Osteocyte (in vitro differentiated cells): ENCODE results near the gene METTL2B. TPM values are rescaled to one million over a fixed set of nuclear protein-coding genes. Genes with fewer than 3 reads are reported as not detected.
"Not testable (repeated sequence)": the region's sequence is repeated elsewhere in the genome, so short reads cannot be mapped to it uniquely, and the experiment has no call there.

ENCODE experiments used
- DNase-seq: peaks from one replicate; pipeline ENCODE4 v3.0.0; 2021; ENCODE audit warnings: mixed read lengths; ENCODE audit not compliant: unreplicated experiment; ENCODE audit errors: extremely low spot score
- H3K27ac Mint-ChIP-seq: one replicate; pipeline ENCODE4 v1.8.0; 2021; ENCODE audit warnings: mild to moderate bottlenecking, mixed read lengths; ENCODE audit not compliant: unreplicated experiment
- H3K27me3 Mint-ChIP-seq: one replicate; pipeline ENCODE4 v1.8.0; 2021; ENCODE audit warnings: mixed read lengths; ENCODE audit not compliant: unreplicated experiment
- H3K36me3 Mint-ChIP-seq: one replicate; pipeline ENCODE4 v1.8.0; 2021; ENCODE audit warnings: mixed read lengths; ENCODE audit not compliant: unreplicated experiment
- H3K4me1 Mint-ChIP-seq: one replicate; pipeline ENCODE4 v1.8.0; 2021; ENCODE audit warnings: mixed read lengths; ENCODE audit not compliant: unreplicated experiment
- H3K4me3 Mint-ChIP-seq: one replicate; pipeline ENCODE4 v1.8.0; 2021; ENCODE audit warnings: mild to moderate bottlenecking, moderate library complexity, mixed read lengths; ENCODE audit not compliant: unreplicated experiment
- H3K9me3 Mint-ChIP-seq: one replicate; pipeline ENCODE4 v1.8.0; 2021; ENCODE audit warnings: mixed read lengths; ENCODE audit not compliant: unreplicated experiment
- total RNA-seq: library from RNA; stranded (reverse); gene quantifications from 2 replicates; pipeline ENCODE4 v1.2.1, GENCODE V29; 2021
- TF ChIP-seq, protein P1 (sequence below): fragments of 200-600 bp; sonication (generic); IDR thresholded peaks from 2 replicates; pipeline ENCODE4 v1.5.0; 2021; ENCODE audit warnings: antibody characterized with exemption, mild to moderate bottlenecking, moderate library complexity

METTL2B gene
- total RNA-seq, 1 donor from 2014 or later, result 33.2 TPM

DNA sequence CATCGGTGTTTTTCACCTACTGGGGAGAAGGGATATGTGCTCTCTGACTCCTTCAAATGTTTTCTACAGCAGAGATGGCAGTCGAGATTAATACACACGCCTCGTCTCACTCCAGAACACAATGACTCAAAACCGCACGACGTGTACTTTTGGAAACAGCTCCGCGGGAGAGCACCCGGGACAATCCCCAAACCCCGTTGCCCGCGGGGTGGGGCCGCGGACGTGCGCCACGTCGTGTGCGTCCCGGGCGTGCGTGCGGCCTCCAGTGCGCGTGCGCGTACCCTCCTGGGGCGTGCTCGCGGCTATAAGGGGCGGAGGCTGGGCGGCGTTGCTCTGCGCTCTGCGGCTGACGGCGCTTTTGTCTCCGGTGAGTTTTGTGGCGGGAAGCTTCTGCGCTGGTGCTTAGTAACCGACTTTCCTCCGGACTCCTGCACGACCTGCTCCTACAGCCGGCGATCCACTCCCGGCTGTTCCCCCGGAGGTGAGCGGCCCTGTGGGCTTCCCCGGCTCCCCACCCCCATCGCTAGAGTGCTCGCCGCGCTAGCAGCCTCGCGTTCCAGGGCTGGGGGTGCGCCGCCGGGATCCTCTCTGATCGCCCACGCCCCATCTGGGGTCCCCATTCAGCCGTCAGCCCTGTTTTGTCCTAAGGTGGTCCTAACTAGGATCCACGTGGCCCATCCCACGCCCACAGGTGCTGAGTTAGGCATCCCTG lies 20.8 kb upstream of the METTL2B start, which contains the start of gene HILPDA:
Gene HILPDA (plus strand): TSS at position 336 of the 712 bp plus-strand sequence. CDS start 1,391 bp downstream, outside the sequence.
- DNase-seq, result peak; percentile 96

GRCh38 chr7:128456255-128456725 lies 20.3 kb upstream of the METTL2B start:
- no peak for DNase-seq
- TF ChIP-seq, protein P1, sequence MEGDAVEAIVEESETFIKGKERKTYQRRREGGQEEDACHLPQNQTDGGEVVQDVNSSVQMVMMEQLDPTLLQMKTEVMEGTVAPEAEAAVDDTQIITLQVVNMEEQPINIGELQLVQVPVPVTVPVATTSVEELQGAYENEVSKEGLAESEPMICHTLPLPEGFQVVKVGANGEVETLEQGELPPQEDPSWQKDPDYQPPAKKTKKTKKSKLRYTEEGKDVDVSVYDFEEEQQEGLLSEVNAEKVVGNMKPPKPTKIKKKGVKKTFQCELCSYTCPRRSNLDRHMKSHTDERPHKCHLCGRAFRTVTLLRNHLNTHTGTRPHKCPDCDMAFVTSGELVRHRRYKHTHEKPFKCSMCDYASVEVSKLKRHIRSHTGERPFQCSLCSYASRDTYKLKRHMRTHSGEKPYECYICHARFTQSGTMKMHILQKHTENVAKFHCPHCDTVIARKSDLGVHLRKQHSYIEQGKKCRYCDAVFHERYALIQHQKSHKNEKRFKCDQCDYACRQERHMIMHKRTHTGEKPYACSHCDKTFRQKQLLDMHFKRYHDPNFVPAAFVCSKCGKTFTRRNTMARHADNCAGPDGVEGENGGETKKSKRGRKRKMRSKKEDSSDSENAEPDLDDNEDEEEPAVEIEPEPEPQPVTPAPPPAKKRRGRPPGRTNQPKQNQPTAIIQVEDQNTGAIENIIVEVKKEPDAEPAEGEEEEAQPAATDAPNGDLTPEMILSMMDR, result no peak
- Mint-ChIP-seq H3K9me3 (no peaks in the 10 kb centered on the region), H3K27me3 (peaks cover 16% of the 10 kb centered on the region), H3K4me1 (peaks cover 33% of the 10 kb centered on the region), H3K36me3 (no peaks in the 10 kb centered on the region), H3K4me3 (peak overlapping the region; percentile 90), H3K27ac (peak overlapping the region; percentile 75)

More for the DNA sequence above, 20.8 kb upstream of the METTL2B start, which contains the start of gene HILPDA:
- peaks cover 33% of the 10 kb centered on the region for H3K4me1 Mint-ChIP-seq
- TF ChIP-seq, protein P1, result peak; percentile 11
- no peaks in the 10 kb centered on the region for H3K9me3 Mint-ChIP-seq
- H3K27ac Mint-ChIP-seq, result peak within 1 kb of the TSS; percentile 95
- H3K27me3 Mint-ChIP-seq, result peaks cover 21% of the 10 kb centered on the region
- no peaks in the 10 kb centered on the region for H3K36me3 Mint-ChIP-seq
- peak within 1 kb of the TSS; percentile 90 for H3K4me3 Mint-ChIP-seq

DNA sequence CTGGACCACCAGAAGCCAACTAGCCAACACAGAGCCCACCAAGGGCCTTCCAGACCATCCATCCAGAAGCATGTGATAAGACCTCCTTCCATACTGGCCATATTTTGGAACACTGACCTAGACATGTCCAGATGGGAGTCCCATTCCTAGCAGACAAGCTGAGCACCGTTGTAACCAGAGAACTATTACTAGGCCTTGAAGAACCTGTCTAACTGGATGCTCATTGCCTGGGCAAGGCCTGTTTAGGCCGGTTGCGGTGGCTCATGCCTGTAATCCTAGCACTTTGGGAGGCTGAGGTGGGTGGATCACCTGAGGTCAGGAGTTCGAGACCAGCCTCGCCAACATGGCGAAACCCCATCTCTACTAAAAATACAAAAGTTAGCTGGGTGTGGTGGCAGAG lies 19.2 kb upstream of the METTL2B start:
- not testable (repeated sequence) for H3K27ac Mint-ChIP-seq, H3K9me3 Mint-ChIP-seq, H3K27me3 Mint-ChIP-seq, H3K36me3 Mint-ChIP-seq, DNase-seq
- peak overlapping the region; percentile 35 for H3K4me3 Mint-ChIP-seq
- peaks cover 33% of the 10 kb centered on the region for H3K4me1 Mint-ChIP-seq

DNA sequence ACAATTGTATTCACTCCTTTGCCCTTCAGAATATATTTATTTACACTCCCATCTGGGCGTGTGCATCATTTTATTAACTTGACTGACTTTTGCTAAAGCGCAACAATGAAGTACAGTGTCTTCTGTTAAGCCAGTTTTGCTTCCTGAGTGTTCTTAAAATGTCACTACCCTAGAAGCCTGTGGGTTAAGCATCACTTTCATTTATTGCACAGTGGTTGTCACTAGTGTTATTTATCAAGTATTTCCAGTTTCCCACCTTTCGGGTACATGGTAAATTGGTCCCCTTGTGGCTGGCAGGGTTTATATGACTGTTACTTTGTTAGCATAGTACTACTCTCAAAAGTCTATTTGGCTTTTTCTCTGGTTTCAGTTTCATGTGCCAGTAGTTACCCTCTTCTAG lies 17.6 kb upstream of the METTL2B start:
- no peaks in the 10 kb centered on the region for H3K27me3 Mint-ChIP-seq
- H3K36me3 Mint-ChIP-seq, result no peaks in the 10 kb centered on the region
- H3K4me1 Mint-ChIP-seq, result peaks cover 32% of the 10 kb centered on the region
- H3K27ac Mint-ChIP-seq, result no peak overlapping the region
- no peak overlapping the region for H3K4me3 Mint-ChIP-seq
- no peaks in the 10 kb centered on the region for H3K9me3 Mint-ChIP-seq
- TF ChIP-seq, protein P1, result no peak
- DNase-seq, result no peak

DNA sequence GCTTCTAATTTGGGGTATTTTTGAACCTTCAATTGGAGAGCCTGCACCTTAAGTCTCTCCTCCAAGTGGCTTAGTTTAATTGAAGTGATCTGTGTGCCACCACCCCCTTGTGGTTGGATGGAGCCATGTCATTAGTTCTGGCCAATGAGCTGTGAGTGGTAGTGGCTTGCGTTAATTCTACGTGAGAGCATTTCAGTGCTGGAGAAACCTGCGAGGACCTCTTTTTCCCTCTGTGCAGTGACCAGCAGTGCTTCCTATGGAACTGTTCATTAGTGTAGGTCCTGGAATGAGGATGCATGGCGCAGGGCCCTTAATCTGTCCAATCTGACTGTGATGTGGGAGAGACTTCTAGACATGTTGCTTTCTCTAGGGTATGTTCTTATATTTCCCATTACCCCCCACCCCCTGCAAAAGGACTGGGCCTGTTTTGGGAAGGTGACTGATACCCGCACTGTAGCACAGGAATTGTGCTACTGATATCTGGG lies 17.1 kb upstream of the METTL2B start:
- Mint-ChIP-seq H3K4me3 (no peak overlapping the region), H3K27ac (no peak overlapping the region), H3K4me1 (peaks cover 27% of the 10 kb centered on the region), H3K36me3 (no peaks in the 10 kb centered on the region), H3K9me3 (no peaks in the 10 kb centered on the region), H3K27me3 (no peaks in the 10 kb centered on the region)
- DNase-seq, result no peak
- TF ChIP-seq, protein P1, result peak; percentile 64
